Measurements from ENCODE around the gene DIP2B.

DNA sequence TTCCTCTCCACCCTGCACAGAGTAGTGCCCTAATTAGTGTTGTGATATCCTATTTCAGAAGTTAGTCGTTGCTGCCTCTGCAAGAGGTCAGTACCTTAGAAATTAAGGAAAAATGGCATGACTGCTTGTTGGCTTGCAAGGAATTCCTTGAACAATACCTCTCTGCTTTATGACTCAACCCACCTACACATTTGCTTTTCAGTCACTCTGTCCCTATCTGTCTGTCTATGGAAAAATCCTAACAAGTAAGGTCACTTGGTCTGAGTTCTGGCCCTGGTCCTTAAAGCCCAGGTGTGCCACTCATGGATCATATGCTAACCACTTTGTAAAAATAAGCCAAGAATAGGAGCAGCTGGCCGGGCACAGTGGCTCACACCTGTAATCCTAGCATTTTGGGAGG lies 142.7 kb downstream of the DIP2B start:
- TF ChIP-seq, protein P1, sequence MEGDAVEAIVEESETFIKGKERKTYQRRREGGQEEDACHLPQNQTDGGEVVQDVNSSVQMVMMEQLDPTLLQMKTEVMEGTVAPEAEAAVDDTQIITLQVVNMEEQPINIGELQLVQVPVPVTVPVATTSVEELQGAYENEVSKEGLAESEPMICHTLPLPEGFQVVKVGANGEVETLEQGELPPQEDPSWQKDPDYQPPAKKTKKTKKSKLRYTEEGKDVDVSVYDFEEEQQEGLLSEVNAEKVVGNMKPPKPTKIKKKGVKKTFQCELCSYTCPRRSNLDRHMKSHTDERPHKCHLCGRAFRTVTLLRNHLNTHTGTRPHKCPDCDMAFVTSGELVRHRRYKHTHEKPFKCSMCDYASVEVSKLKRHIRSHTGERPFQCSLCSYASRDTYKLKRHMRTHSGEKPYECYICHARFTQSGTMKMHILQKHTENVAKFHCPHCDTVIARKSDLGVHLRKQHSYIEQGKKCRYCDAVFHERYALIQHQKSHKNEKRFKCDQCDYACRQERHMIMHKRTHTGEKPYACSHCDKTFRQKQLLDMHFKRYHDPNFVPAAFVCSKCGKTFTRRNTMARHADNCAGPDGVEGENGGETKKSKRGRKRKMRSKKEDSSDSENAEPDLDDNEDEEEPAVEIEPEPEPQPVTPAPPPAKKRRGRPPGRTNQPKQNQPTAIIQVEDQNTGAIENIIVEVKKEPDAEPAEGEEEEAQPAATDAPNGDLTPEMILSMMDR (IDR thresholded peaks at IDR 0.05), result no peak
- TF ChIP-seq EZH2phosphoT487 (IDR thresholded peaks at IDR 0.05) (no peak), EZH2 (IDR thresholded peaks at IDR 0.05) (no peak)

All from neural progenitor cell (in vitro differentiated cells).